ENCODE measurements around the gene ISM1. TPM values are rescaled to one million over a fixed set of nuclear protein-coding genes. Genes with fewer than 3 reads are reported as not detected.

Gene ISM1
- total RNA-seq, 2 donors from 2014 or later, result 0.45 to 2.2 TPM

- Histone ChIP-seq H3K4me3 (no peak overlapping the region), H3K4me1 (replicated peaks) (no peaks in the 10 kb centered on the region), H3K36me3 (no peaks in the 10 kb centered on the region), H3K27ac (no peak overlapping the region), H3K9me3 (no peaks in the 10 kb centered on the region), H3K27me3 (replicated peaks; ENCODE audit: insufficient read depth) (no peaks in the 10 kb centered on the region)
- 98% methylated on average over 2 of the region's 2 CpGs for WGBS
- no peak for TF ChIP-seq POLR2A (IDR thresholded peaks at IDR 0.05)
- TF ChIP-seq POLR2AphosphoS5 (IDR thresholded peaks at IDR 0.05), result no peak
- TF ChIP-seq CTCF (IDR thresholded peaks at IDR 0.05), result no peak
- DNase-seq (ENCODE audit: low spot score), result no peak
- intact Hi-C loops (cut with DNase I), result no loop called here
Measured at GRCh38 chr20:13280609-13281324, 59.7 kb downstream of the ISM1 start.

- 68% methylated on average over 14 of the region's 14 CpGs for WGBS
- H3K4me3 ChIP-seq, result no peak overlapping the region
- H3K4me1 ChIP-seq (replicated peaks), result no peaks in the 10 kb centered on the region
- H3K9me3 ChIP-seq, result no peaks in the 10 kb centered on the region
- H3K27me3 ChIP-seq (replicated peaks; ENCODE audit: insufficient read depth), result no peaks in the 10 kb centered on the region
- no peak overlapping the region for H3K27ac ChIP-seq
- intact Hi-C loops (cut with DNase I), result no loop called here
- H3K36me3 ChIP-seq, result no peaks in the 10 kb centered on the region
- TF ChIP-seq POLR2AphosphoS5 (IDR thresholded peaks at IDR 0.05) (no peak), POLR2A (IDR thresholded peaks at IDR 0.05) (no peak), CTCF (IDR thresholded peaks at IDR 0.05) (no peak)
- no peak for DNase-seq (ENCODE audit: low spot score)
Measured at GRCh38 chr20:13283869-13284829, 63.1 kb downstream of the ISM1 start.

GRCh38 chr20:13284830-13285229 lies 63.8 kb downstream of the ISM1 start:
- WGBS, result 39% methylated on average over 1 of the region's 1 CpG
- no peaks in the 10 kb centered on the region for H3K27me3 ChIP-seq (replicated peaks; ENCODE audit: insufficient read depth)

GRCh38 chr20:13285408-13285807 lies 64.3 kb downstream of the ISM1 start:
- TF ChIP-seq POLR2AphosphoS5 (IDR thresholded peaks at IDR 0.05), result no peak
- no peak for TF ChIP-seq CTCF (IDR thresholded peaks at IDR 0.05)
- TF ChIP-seq POLR2A (IDR thresholded peaks at IDR 0.05), result no peak
- Histone ChIP-seq H3K4me3 (no peak overlapping the region), H3K27me3 (replicated peaks; ENCODE audit: insufficient read depth) (no peaks in the 10 kb centered on the region), H3K27ac (no peak overlapping the region), H3K4me1 (replicated peaks) (no peaks in the 10 kb centered on the region), H3K9me3 (no peaks in the 10 kb centered on the region), H3K36me3 (no peaks in the 10 kb centered on the region)
- WGBS, result 92% methylated on average over 6 of the region's 6 CpGs
- no peak for DNase-seq (ENCODE audit: low spot score)
- intact Hi-C loops (cut with DNase I), result no loop called here

More at GRCh38 chr20:13284830-13285229, 63.8 kb downstream of the ISM1 start:
- Histone ChIP-seq H3K4me1 (replicated peaks) (no peaks in the 10 kb centered on the region), H3K9me3 (no peaks in the 10 kb centered on the region), H3K27ac (no peak overlapping the region), H3K36me3 (no peaks in the 10 kb centered on the region), H3K4me3 (no peak overlapping the region)
- no peak for TF ChIP-seq CTCF (IDR thresholded peaks at IDR 0.05)
- no peak for TF ChIP-seq POLR2A (IDR thresholded peaks at IDR 0.05)
- TF ChIP-seq POLR2AphosphoS5 (IDR thresholded peaks at IDR 0.05), result no peak
- no peak for DNase-seq (ENCODE audit: low spot score)
- intact Hi-C loops (cut with DNase I), result no loop called here

Measured in prostate gland (tissue), 2 donors.